Neural progenitor cell (in vitro differentiated cells): ENCODE data around the gene LMTK2. TPM values are rescaled to one million over a fixed set of nuclear protein-coding genes. Genes with fewer than 3 reads are reported as not detected.

ENCODE experiments used
- DNase-seq: peaks from one replicate; pipeline ENCODE4 v3.0.0-alpha.2; 2016; ENCODE audit warnings: low spot score
- H2AFZ ChIP-seq: fragments of 200-600 bp; sonication (generic); replicated peaks from 2 replicates; pipeline ENCODE4 v1.6.1; 2016; ENCODE audit warnings: antibody characterized with exemption
- H3F3A ChIP-seq: fragments of 200-600 bp; sonication (generic); 2 replicates; pipeline ENCODE4 v1.6.1; 2016; ENCODE audit warnings: antibody characterized with exemption, low read depth
- H3K27ac ChIP-seq: fragments of 200-600 bp; sonication (generic); 2 replicates; pipeline ENCODE4 v1.5.1; 2016; ENCODE audit warnings: mild to moderate bottlenecking
- H3K27me3 ChIP-seq: fragments of 200-600 bp; sonication (generic); 2 replicates; pipeline ENCODE4 v1.6.1; 2016; ENCODE audit warnings: mild to moderate bottlenecking, moderate library complexity
- H3K36me3 ChIP-seq: fragments of 200-600 bp; sonication (generic); 2 replicates; pipeline ENCODE4 v1.5.1; 2016
- H3K4me1 ChIP-seq: fragments of 200-600 bp; sonication (generic); 2 replicates; pipeline ENCODE4 v1.6.1; 2016; ENCODE audit warnings: mixed run types
- H3K4me2 ChIP-seq: fragments of 200-600 bp; sonication (generic); 2 replicates; pipeline ENCODE4 v1.6.1; 2016
- H3K4me3 ChIP-seq: fragments of 200-600 bp; sonication (generic); 2 replicates; pipeline ENCODE4 v1.5.1; 2016
- H3K79me2 ChIP-seq: fragments of 200-600 bp; sonication (generic); 2 replicates; pipeline ENCODE4 v1.6.1; 2016; ENCODE audit warnings: low read depth
- H3K9ac ChIP-seq: fragments of 200-600 bp; sonication (generic); 2 replicates; pipeline ENCODE4 v1.6.1; 2016
- H3K9me3 ChIP-seq: fragments of 200-600 bp; sonication (generic); 2 replicates; pipeline ENCODE4 v1.5.1; 2016; ENCODE audit warnings: low read depth
- H4K20me1 ChIP-seq: fragments of 200-600 bp; sonication (generic); 2 replicates; pipeline ENCODE4 v1.6.1; 2016; ENCODE audit warnings: low read depth
- H3K27ac Mint-ChIP-seq: 3 replicates; pipeline ENCODE4 v1.8.0; 2021; ENCODE audit warnings: mixed read lengths
- H3K27me3 Mint-ChIP-seq: 2 replicates; pipeline ENCODE4 v1.8.0; 2022; ENCODE audit warnings: low read depth, mild to moderate bottlenecking, inconsistent platforms, moderate library complexity, mixed read lengths; ENCODE audit not compliant: insufficient read depth
- H3K36me3 Mint-ChIP-seq: 3 replicates; pipeline ENCODE4 v1.8.0; 2021; ENCODE audit warnings: mixed read lengths
- H3K4me1 Mint-ChIP-seq: 3 replicates; pipeline ENCODE4 v1.8.0; 2021; ENCODE audit warnings: mixed read lengths
- H3K4me3 Mint-ChIP-seq: 3 replicates; pipeline ENCODE4 v1.8.0; 2021; ENCODE audit warnings: mild to moderate bottlenecking, moderate library complexity, mixed read lengths
- H3K9me3 Mint-ChIP-seq: 3 replicates; pipeline ENCODE4 v1.8.0; 2020; ENCODE audit warnings: mixed read lengths
- CTCF ChIP-seq: fragments of 200-600 bp; sonication (generic); IDR thresholded peaks from 2 replicates; pipeline ENCODE4 v1.5.1; 2017; ENCODE audit warnings: antibody characterized with exemption, mild to moderate bottlenecking
- EZH2 ChIP-seq: fragments of 200-600 bp; sonication (generic); IDR thresholded peaks from 2 replicates; pipeline ENCODE4 v1.6.1; 2017; ENCODE audit warnings: antibody characterized with exemption, mild to moderate bottlenecking, moderate library complexity
- EZH2phosphoT487 ChIP-seq: fragments of 200-600 bp; sonication (generic); IDR thresholded peaks from 2 replicates; pipeline ENCODE4 v1.6.1; 2017; ENCODE audit warnings: antibody characterized with exemption
- total RNA-seq: library from RNA; depleted of rRNA; stranded (reverse); fragments of >200 nt; gene quantifications from 2 replicates; pipeline ENCODE4 v1.2.3, GENCODE V29; 2015; ENCODE audit warnings: low replicate concordance

LMTK2 gene
- total RNA-seq, 1 donor from 2014 or later, result 14.1 TPM

- H2AFZ ChIP-seq, result no peak overlapping the region
- no peaks in the 10 kb centered on the region for H3K79me2 ChIP-seq
- Mint-ChIP-seq H3K9me3 (no peaks in the 10 kb centered on the region), H3K4me3 (no peak overlapping the region), H3K36me3 (peaks cover 5% of the 10 kb centered on the region), H3K4me1 (no peaks in the 10 kb centered on the region), H3K27ac (no peak overlapping the region), H3K27me3 (peaks cover 2% of the 10 kb centered on the region)
- no peaks in the 10 kb centered on the region for H3F3A ChIP-seq
- no peaks in the 10 kb centered on the region for H4K20me1 ChIP-seq
- H3K36me3 ChIP-seq, result no peaks in the 10 kb centered on the region
- no peaks in the 10 kb centered on the region for H3K27me3 ChIP-seq
- DNase-seq, result no peak
- H3K9ac ChIP-seq, result no peak overlapping the region
- H3K27ac ChIP-seq, result no peak overlapping the region
- H3K4me2 ChIP-seq, result no peak overlapping the region
- H3K9me3 ChIP-seq, result no peaks in the 10 kb centered on the region
- H3K4me1 ChIP-seq, result no peaks in the 10 kb centered on the region
- no peak overlapping the region for H3K4me3 ChIP-seq
- TF ChIP-seq EZH2phosphoT487 (no peak), EZH2 (no peak), CTCF (no peak)
Observed at GRCh38 chr7:98235901-98236300, 129.2 kb downstream of the LMTK2 start.

GRCh38 chr7:98236355-98237185 lies 129.9 kb downstream of the LMTK2 start:
- H3K4me3 ChIP-seq, result no peak overlapping the region
- H3K4me2 ChIP-seq, result no peak overlapping the region
- H4K20me1 ChIP-seq, result no peaks in the 10 kb centered on the region
- TF ChIP-seq CTCF (no peak), EZH2 (no peak), EZH2phosphoT487 (no peak)
- no peaks in the 10 kb centered on the region for H3K79me2 ChIP-seq
- no peaks in the 10 kb centered on the region for H3K9me3 ChIP-seq
- peaks cover 5% of the 10 kb centered on the region for H3K36me3 Mint-ChIP-seq
- no peak for DNase-seq
- H3K36me3 ChIP-seq, result no peaks in the 10 kb centered on the region
- no peaks in the 10 kb centered on the region for H3K27me3 ChIP-seq
- H3K27ac ChIP-seq, result no peak overlapping the region
- H3F3A ChIP-seq, result no peaks in the 10 kb centered on the region
- no peaks in the 10 kb centered on the region for H3K4me1 Mint-ChIP-seq
- peaks cover 2% of the 10 kb centered on the region for H3K27me3 Mint-ChIP-seq
- no peak overlapping the region for H2AFZ ChIP-seq
- H3K9ac ChIP-seq, result no peak overlapping the region
- H3K4me3 Mint-ChIP-seq, result no peak overlapping the region
- no peaks in the 10 kb centered on the region for H3K9me3 Mint-ChIP-seq
- no peak overlapping the region for H3K27ac Mint-ChIP-seq
- H3K4me1 ChIP-seq, result peaks cover 1% of the 10 kb centered on the region

- Histone ChIP-seq H3K4me1 (peaks cover 6% of the 10 kb centered on the region), H3K36me3 (no peaks in the 10 kb centered on the region), H3K27ac (no peak overlapping the region), H4K20me1 (no peaks in the 10 kb centered on the region), H3K4me2 (no peak overlapping the region), H3K9me3 (no peaks in the 10 kb centered on the region), H3K79me2 (no peaks in the 10 kb centered on the region), H3K27me3 (no peaks in the 10 kb centered on the region), H3K9ac (no peak overlapping the region), H3K4me3 (no peak overlapping the region), H2AFZ (no peak overlapping the region), H3F3A (no peaks in the 10 kb centered on the region)
- Mint-ChIP-seq H3K4me1 (no peaks in the 10 kb centered on the region), H3K4me3 (no peak overlapping the region), H3K27ac (no peak overlapping the region), H3K9me3 (no peaks in the 10 kb centered on the region), H3K27me3 (peaks cover 2% of the 10 kb centered on the region), H3K36me3 (peaks cover 5% of the 10 kb centered on the region)
- TF ChIP-seq EZH2, result no peak
- TF ChIP-seq CTCF, result no peak
- TF ChIP-seq EZH2phosphoT487, result no peak
- DNase-seq, result no peak
Observed at GRCh38 chr7:98238076-98238475, 131.4 kb downstream of the LMTK2 start.
